H9 (cell line): ENCODE results near the gene MLLT3. TPM values are rescaled to one million over a fixed set of nuclear protein-coding genes. Genes with fewer than 3 reads are reported as not detected.

Experiments
- DNase-seq: peaks from one replicate; pipeline ENCODE4 v3.0.0-alpha.2; 2017
- H2AFZ ChIP-seq: one replicate; pipeline ENCODE4 v1.6.1; 2013; ENCODE audit warnings: mild to moderate bottlenecking, low read length, control low read depth, moderate library complexity
- H2AK5ac ChIP-seq: 2 replicates; pipeline ENCODE4 v1.6.1; 2013; ENCODE audit warnings: low read length, control low read depth, mixed read lengths; ENCODE audit not compliant: insufficient read length
- H2BK120ac ChIP-seq: one replicate; pipeline ENCODE4 v1.6.1; 2013; ENCODE audit warnings: low read depth, mild to moderate bottlenecking, low read length, control low read depth, inconsistent platforms; ENCODE audit not compliant: poor library complexity, severe bottlenecking
- H2BK12ac ChIP-seq: 2 replicates; pipeline ENCODE4 v1.6.1; 2013; ENCODE audit warnings: low read length, control low read depth, mixed read lengths, low read depth; ENCODE audit not compliant: insufficient read length
- H2BK15ac ChIP-seq: 2 replicates; pipeline ENCODE4 v1.6.1; 2013; ENCODE audit warnings: low read depth, low read length, control low read depth
- H2BK20ac ChIP-seq: one replicate; pipeline ENCODE4 v1.6.1; 2013; ENCODE audit warnings: low read depth, mild to moderate bottlenecking, low read length, control low read depth, inconsistent platforms; ENCODE audit not compliant: poor library complexity, severe bottlenecking
- H2BK5ac ChIP-seq: 2 replicates; pipeline ENCODE4 v1.6.1; 2013; ENCODE audit warnings: low read length, control low read depth, mixed read lengths; ENCODE audit not compliant: insufficient read length
- H3K14ac ChIP-seq: 2 replicates; pipeline ENCODE4 v1.6.1; 2013; ENCODE audit warnings: low read length, control low read depth; ENCODE audit not compliant: insufficient read depth
- H3K18ac ChIP-seq: 2 replicates; pipeline ENCODE4 v1.6.1; 2013; ENCODE audit warnings: low read depth, mild to moderate bottlenecking, mixed read lengths, low read length, control low read depth; ENCODE audit not compliant: insufficient read length
- H3K23ac ChIP-seq: 2 replicates; pipeline ENCODE4 v1.6.1; 2013; ENCODE audit warnings: low read length, control low read depth, mixed read lengths, low read depth; ENCODE audit not compliant: insufficient read length
- H3K23me2 ChIP-seq: 2 replicates; pipeline ENCODE4 v1.6.1; 2013; ENCODE audit warnings: low read depth, mild to moderate bottlenecking, mixed read lengths, low read length, control low read depth; ENCODE audit not compliant: insufficient read length, poor library complexity, severe bottlenecking
- H3K27ac ChIP-seq: 2 replicates; pipeline ENCODE4 v1.5.1; 2013; ENCODE audit warnings: low read length, control low read depth, mixed read lengths, low read depth; ENCODE audit not compliant: insufficient read length
- H3K27me3 ChIP-seq: 2 replicates; pipeline ENCODE4 v1.6.1; 2013; ENCODE audit warnings: low read length, control low read depth, inconsistent platforms; ENCODE audit not compliant: insufficient read depth
- H3K4ac ChIP-seq: 2 replicates; pipeline ENCODE4 v1.6.1; 2013; ENCODE audit warnings: low read depth, mild to moderate bottlenecking, control low read depth, inconsistent platforms, low read length, moderate library complexity
- H3K4me1 ChIP-seq: 2 replicates; pipeline ENCODE4 v1.6.1; 2013; ENCODE audit warnings: low read length, control low read depth, inconsistent platforms; ENCODE audit not compliant: insufficient read depth
- H3K4me2 ChIP-seq: 2 replicates; pipeline ENCODE4 v1.6.1; 2013; ENCODE audit warnings: low read length, control low read depth, mixed read lengths; ENCODE audit not compliant: insufficient read length, insufficient read depth
- H3K56ac ChIP-seq: 2 replicates; pipeline ENCODE4 v1.6.1; 2013; ENCODE audit warnings: low read depth, mild to moderate bottlenecking, mixed read lengths, low read length, control low read depth; ENCODE audit not compliant: insufficient read length
- H3K79me1 ChIP-seq: 2 replicates; pipeline ENCODE4 v1.6.1; 2013; ENCODE audit warnings: low read depth, mild to moderate bottlenecking, moderate library complexity, low read length, control low read depth, inconsistent platforms; ENCODE audit not compliant: insufficient read depth, poor library complexity, severe bottlenecking
- H3K79me2 ChIP-seq: 2 replicates; pipeline ENCODE4 v1.6.1; 2013; ENCODE audit warnings: low read length, control low read depth, inconsistent platforms; ENCODE audit not compliant: insufficient read depth
- H3K9ac ChIP-seq: 2 replicates; pipeline ENCODE4 v1.6.1; 2013; ENCODE audit warnings: low read length, control low read depth, mixed read lengths; ENCODE audit not compliant: insufficient read length; ENCODE audit errors: extremely low read depth
- H3K9me3 ChIP-seq: one replicate; pipeline ENCODE4 v1.6.1; 2013; ENCODE audit warnings: low read depth, low read length, inconsistent platforms; ENCODE audit not compliant: control insufficient read depth
- H3T11ph ChIP-seq: one replicate; pipeline ENCODE4 v1.6.1; 2013; ENCODE audit warnings: mild to moderate bottlenecking, low read length, control low read depth, inconsistent platforms
- H4K20me1 ChIP-seq: one replicate; pipeline ENCODE4 v1.6.1; 2013; ENCODE audit not compliant: control insufficient read depth, insufficient read length, insufficient read depth
- H4K5ac ChIP-seq: 2 replicates; pipeline ENCODE4 v1.6.1; 2013; ENCODE audit warnings: low read depth, mild to moderate bottlenecking, mixed read lengths, low read length, control low read depth; ENCODE audit not compliant: insufficient read length
- H4K8ac ChIP-seq: replicated peaks from 2 replicates; pipeline ENCODE4 v1.6.1; 2013; ENCODE audit warnings: low read length, control low read depth, mixed read lengths, low read depth; ENCODE audit not compliant: insufficient read length
- H4K91ac ChIP-seq: 2 replicates; pipeline ENCODE4 v1.6.1; 2013; ENCODE audit warnings: low read depth, mild to moderate bottlenecking, moderate library complexity, mixed read lengths, low read length, control low read depth; ENCODE audit not compliant: insufficient read length
- H3K27ac Mint-ChIP-seq, 3 experiments: 2 replicates in 2 of 3; 3 replicates in 1 of 3; pipeline ENCODE4 v1.8.0; 2020 to 2021; ENCODE audit warnings: mixed read lengths in 3 of 3, mild to moderate bottlenecking in 1 of 3, moderate library complexity in 1 of 3
- H3K27me3 Mint-ChIP-seq: 2 replicates; pipeline ENCODE4 v1.8.0; 2021; ENCODE audit warnings: low read depth, mild to moderate bottlenecking, moderate library complexity, mixed read lengths
- H3K36me3 Mint-ChIP-seq, 3 experiments: 2 replicates in 2 of 3; 3 replicates in 1 of 3; pipeline ENCODE4 v1.8.0; 2020 to 2021; ENCODE audit warnings: low read depth in 3 of 3, mixed read lengths in 3 of 3; ENCODE audit not compliant: insufficient read depth in 1 of 3
- H3K4me1 Mint-ChIP-seq, 2 experiments: 2 replicates each; pipeline ENCODE4 v1.8.0; 2020; ENCODE audit warnings: mixed read lengths in 2 of 2
- H3K4me3 Mint-ChIP-seq, 2 experiments: 2 replicates in 1 of 2; 3 replicates in 1 of 2; pipeline ENCODE4 v1.8.0; 2020 to 2021; ENCODE audit warnings: mild to moderate bottlenecking in 2 of 2, mixed read lengths in 2 of 2, moderate library complexity in 1 of 2
- H3K9me3 Mint-ChIP-seq, 2 experiments: 2 replicates in 1 of 2; 3 replicates in 1 of 2; pipeline ENCODE4 v1.8.0; 2020; ENCODE audit warnings: mild to moderate bottlenecking in 2 of 2, mixed read lengths in 2 of 2, moderate library complexity in 1 of 2
- WGBS: extraction: QIAGEN DNeasy Blood & Tissue Kit; methylation state at CpG from one replicate; pipeline ENCODE4 v1.1.7; 2013; ENCODE audit warnings: missing lambda C conversion rate, low lambda C conversion rate, mixed read lengths; ENCODE audit not compliant: insufficient read length; ENCODE audit errors: extremely low coverage; 5-methylcytosine and 5-hydroxymethylcytosine counted together
- microRNA-seq: library from miRNA; unstranded; fragments of <30 nt; microRNA quantifications from one replicate; pipeline ENCODE4, GENCODE V29; 2020; ENCODE audit warnings: borderline microRNAs expressed
- total RNA-seq: library from RNA; stranded (reverse); gene quantifications from 2 replicates; pipeline ENCODE4 v1.2.1, GENCODE V29; 2021
- TF ChIP-seq, protein P1 (sequence below): fragments of 200-600 bp; sonication (generic); conservative IDR thresholded peaks from 3 replicates; pipeline ENCODE4 v1.8.0; 2021; ENCODE audit warnings: antibody characterized with exemption, mild to moderate bottlenecking

The MLLT3 gene
- total RNA-seq, 1 experiment from 2014 or later, result 3.9 TPM

DNA sequence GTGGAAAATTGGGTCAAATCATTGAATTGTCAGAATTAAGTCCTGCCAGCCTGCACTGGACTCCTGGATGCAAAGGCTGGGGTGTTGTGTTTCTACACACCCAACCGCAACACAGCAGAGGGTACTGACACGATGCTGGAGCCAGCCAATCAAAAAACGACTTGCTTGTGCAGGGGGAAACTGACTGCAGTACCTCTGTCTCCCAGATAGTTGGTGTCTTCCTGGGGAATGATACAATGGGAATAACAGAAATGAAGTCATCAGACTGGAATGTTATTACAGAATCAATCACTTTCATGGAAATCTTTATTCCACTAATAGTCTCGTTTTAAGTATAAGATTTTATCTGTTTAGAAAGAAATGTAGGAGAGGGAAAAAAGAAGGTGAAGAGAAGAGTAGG lies 330.3 kb downstream of the MLLT3 start:
- Histone ChIP-seq H3K79me1 (no peaks in the 10 kb centered on the region), H3K4me2 (no peak overlapping the region), H3K79me2 (no peaks in the 10 kb centered on the region), H3K23ac (no peak overlapping the region), H2BK20ac (no peak overlapping the region), H2AFZ (no peak overlapping the region), H4K20me1 (no peaks in the 10 kb centered on the region), H2BK5ac (no peak overlapping the region), H3T11ph (no peak overlapping the region), H2AK5ac (no peak overlapping the region), H4K8ac (no peak overlapping the region), H4K91ac (no peak overlapping the region), H2BK15ac (no peak overlapping the region), H3K9ac (no peak overlapping the region), H3K56ac (no peak overlapping the region), H3K4ac (no peak overlapping the region), H3K18ac (no peak overlapping the region), H2BK12ac (no peak overlapping the region), H4K5ac (no peak overlapping the region), H3K27ac (no peak overlapping the region), H3K14ac (no peak overlapping the region), H3K27me3 (no peaks in the 10 kb centered on the region), H2BK120ac (no peak overlapping the region), H3K4me1 (0 out of 2 replicates have a peak, but pooled peaks cover 2% of the 10 kb centered on the region), H3K23me2 (no peaks in the 10 kb centered on the region), H3K9me3 (no peaks in the 10 kb centered on the region)
- peaks cover 0 to 7% of the 10 kb centered on the region in 2 experiments; a peak in 3 of 5 replicates for H3K9me3 Mint-ChIP-seq
- H3K27me3 Mint-ChIP-seq, result no peaks in the 10 kb centered on the region; the same call in none of the 2 replicates
- WGBS, result no CpG with 5 or more reads among the region's 4 CpGs
- peaks cover 0 to 11% (median 4%) of the 10 kb centered on the region in 3 experiments; a peak in 4 of 7 replicates for H3K36me3 Mint-ChIP-seq
- peaks cover 4 to 10% of the 10 kb centered on the region in 2 experiments for H3K4me1 Mint-ChIP-seq
- H3K27ac Mint-ChIP-seq, result no peak overlapping the region
- DNase-seq, result no peak
- TF ChIP-seq, protein P1, sequence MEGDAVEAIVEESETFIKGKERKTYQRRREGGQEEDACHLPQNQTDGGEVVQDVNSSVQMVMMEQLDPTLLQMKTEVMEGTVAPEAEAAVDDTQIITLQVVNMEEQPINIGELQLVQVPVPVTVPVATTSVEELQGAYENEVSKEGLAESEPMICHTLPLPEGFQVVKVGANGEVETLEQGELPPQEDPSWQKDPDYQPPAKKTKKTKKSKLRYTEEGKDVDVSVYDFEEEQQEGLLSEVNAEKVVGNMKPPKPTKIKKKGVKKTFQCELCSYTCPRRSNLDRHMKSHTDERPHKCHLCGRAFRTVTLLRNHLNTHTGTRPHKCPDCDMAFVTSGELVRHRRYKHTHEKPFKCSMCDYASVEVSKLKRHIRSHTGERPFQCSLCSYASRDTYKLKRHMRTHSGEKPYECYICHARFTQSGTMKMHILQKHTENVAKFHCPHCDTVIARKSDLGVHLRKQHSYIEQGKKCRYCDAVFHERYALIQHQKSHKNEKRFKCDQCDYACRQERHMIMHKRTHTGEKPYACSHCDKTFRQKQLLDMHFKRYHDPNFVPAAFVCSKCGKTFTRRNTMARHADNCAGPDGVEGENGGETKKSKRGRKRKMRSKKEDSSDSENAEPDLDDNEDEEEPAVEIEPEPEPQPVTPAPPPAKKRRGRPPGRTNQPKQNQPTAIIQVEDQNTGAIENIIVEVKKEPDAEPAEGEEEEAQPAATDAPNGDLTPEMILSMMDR, result peak; percentile 28; the same call in 1 of the 3 replicates
- H3K4me3 Mint-ChIP-seq, result no peak overlapping the region

Small RNAs within 50 kb of the gene (microRNA-seq; reads per million reads assigned to microRNA genes)
- gene MIR4473 (0.35 reads per million), gene MIR4474 (not detected)

Other genes starting within 250 kb of the MLLT3 start
- 43.3 and 45.6 TPM in 2 replicates for gene FOCAD, start 61.8 kb upstream of the MLLT3 start, total RNA-seq